Measurements from ENCODE around the gene TLN1.

TLN1 gene

GRCh38 chr9:35660966-35661415 lies 71.0 kb downstream of the TLN1 start:
- DNase-seq: peak; percentile 24

- DNase-seq: peak; percentile 36
Measured at GRCh38 chr9:35659340-35659739, 72.7 kb downstream of the TLN1 start.

- DNase-seq: peak; percentile 73
Measured at GRCh38 chr9:35658968-35659220, 73.1 kb downstream of the TLN1 start.

DNA sequence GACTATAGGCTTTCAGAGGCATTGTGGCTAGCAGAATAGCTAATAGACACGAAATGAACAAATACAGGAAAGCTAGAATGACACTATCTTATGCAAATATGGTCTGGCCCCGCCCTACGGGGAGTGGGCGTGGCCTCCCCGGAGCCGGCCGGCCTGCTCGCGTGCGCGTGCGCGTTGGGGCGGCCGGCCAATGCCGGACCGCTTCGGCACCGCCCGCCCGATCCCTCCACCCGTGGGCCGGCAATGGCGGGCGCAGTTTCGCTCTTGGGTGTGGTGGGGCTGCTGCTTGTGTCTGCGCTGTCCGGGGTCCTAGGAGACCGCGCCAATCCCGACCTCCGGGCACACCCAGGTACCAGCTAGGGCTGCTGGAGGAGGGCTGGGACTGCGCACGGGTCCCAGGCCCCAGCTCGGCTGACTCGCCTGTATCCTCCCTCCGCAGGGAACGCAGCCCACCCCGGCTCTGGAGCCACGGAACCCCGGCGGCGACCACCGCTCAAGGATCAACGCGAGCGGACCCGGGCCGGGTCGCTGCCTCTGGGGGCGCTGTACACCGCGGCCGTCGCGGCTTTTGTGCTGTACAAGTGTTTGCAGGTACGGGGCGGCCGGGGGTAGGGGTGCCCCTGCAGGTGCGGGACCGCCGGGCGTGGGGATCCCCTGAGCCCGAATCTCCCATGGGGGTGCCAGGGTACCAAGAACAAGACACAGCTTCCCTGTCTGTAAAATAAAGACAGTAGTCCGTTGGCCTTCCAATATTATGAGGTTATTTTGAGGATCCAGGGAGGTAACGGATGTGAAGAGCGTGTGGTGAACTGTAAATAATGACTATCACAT lies 73.6 kb downstream of the TLN1 start, which contains the start of gene CCDC107:
TSS of gene CCDC107 (plus strand) at position 156 of the 831 bp plus-strand sequence. CDS start at position 244, 88 bp downstream.
- DNase-seq: peak; percentile 92

- peak; percentile 100 for DNase-seq
Measured at GRCh38 chr9:35657546-35658136, 74.4 kb downstream of the TLN1 start, which contains the start of gene RMRP. Gene RMRP, minus strand, starts transcription at chr9:35658019.

- no peak for DNase-seq
Measured at GRCh38 chr9:35656831-35657545, 75.0 kb downstream of the TLN1 start.

GRCh38 chr9:35656348-35656747 lies 75.6 kb downstream of the TLN1 start:
- DNase-seq: no peak

DNA sequence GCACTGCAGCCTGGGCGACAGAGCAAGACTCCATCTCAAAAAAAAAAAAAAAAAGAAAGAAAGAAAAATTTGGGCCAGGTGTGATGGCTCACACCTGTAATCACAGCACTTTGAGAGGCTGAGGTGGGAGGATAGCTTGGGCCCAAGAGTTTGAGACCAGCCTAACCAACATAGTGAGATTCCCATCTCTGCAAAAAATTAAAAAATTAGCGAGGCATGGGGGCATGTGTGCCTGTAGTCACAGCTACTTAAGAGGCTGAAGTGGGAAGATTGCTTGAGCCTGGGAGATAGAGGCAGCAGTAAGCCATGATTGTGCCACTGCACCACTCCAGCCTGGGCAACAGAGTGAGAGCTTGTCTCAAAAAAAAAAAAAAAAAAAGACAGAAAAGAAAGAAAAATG lies 78.4 kb downstream of the TLN1 start:
- no peak for DNase-seq

DNA sequence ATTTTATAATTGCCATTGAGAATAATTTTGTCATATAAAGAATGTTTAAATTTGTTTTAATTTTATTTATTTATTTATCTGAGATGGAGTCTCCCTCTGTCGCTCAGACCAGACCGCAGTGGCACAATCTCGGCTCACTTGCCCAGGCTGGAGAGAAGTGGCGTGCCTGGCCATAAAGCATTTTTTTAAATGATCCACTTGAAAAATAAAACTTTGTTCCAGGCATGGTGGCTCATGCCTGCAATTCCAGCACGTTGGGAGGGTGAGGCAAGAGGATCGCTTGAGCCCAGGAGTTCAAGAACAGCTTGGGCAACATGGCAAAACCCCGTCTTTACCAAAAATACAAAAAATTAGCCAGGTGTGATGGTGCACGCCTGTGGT lies 79.2 kb downstream of the TLN1 start:
- no peak for DNase-seq

GRCh38 chr9:35651956-35652828 lies 79.8 kb downstream of the TLN1 start:
- peak; percentile 35 for DNase-seq

- DNase-seq: peak; percentile 45
Measured at GRCh38 chr9:35650341-35651158, 81.4 kb downstream of the TLN1 start, which contains the start of gene SIT1. Gene SIT1, minus strand, starts transcription at chr9:35650931. Its CDS starts 78 bp downstream, at chr9:35650853.

GRCh38 chr9:35649431-35650340 lies 82.3 kb downstream of the TLN1 start:
- no peak for DNase-seq

Data from NCI-H69 (cell line).